Adipocyte (in vitro differentiated cells): ENCODE results near the gene TKFC.
"Not testable (repeated sequence)": the region's sequence is repeated elsewhere in the genome, so short reads cannot be mapped to it uniquely, and the experiment has no call there.

Experiments used
- DNase-seq: peaks from one replicate; pipeline ENCODE4 v3.0.0-alpha.2; 2015; ENCODE audit warnings: low read depth
- H3K27me3 ChIP-seq: replicated peaks from 2 replicates; pipeline ENCODE4 v1.7.0; 2013; ENCODE audit warnings: mild to moderate bottlenecking, low read length, moderate library complexity; ENCODE audit not compliant: control insufficient read depth, insufficient read depth
- H3K36me3 ChIP-seq: 2 replicates; pipeline ENCODE4 v1.7.0; 2013; ENCODE audit warnings: low read length, mild to moderate bottlenecking, moderate library complexity; ENCODE audit not compliant: control insufficient read depth, insufficient read depth, severe bottlenecking
- H3K4me1 ChIP-seq: 2 replicates; pipeline ENCODE4 v1.7.0; 2013; ENCODE audit warnings: mild to moderate bottlenecking, low read length, moderate library complexity; ENCODE audit not compliant: control insufficient read depth, insufficient read depth
- H3K4me3 ChIP-seq: 2 replicates; pipeline ENCODE4 v1.7.0; 2013; ENCODE audit warnings: mild to moderate bottlenecking, low read length, moderate library complexity
- H3K9ac ChIP-seq: 2 replicates; pipeline ENCODE4 v1.7.0; 2013; ENCODE audit warnings: mild to moderate bottlenecking, low read length, moderate library complexity
- H3K9me3 ChIP-seq: 2 replicates; pipeline ENCODE4 v1.7.0; 2013; ENCODE audit warnings: mild to moderate bottlenecking, low read length, moderate library complexity; ENCODE audit not compliant: control insufficient read depth

The TKFC gene

DNA sequence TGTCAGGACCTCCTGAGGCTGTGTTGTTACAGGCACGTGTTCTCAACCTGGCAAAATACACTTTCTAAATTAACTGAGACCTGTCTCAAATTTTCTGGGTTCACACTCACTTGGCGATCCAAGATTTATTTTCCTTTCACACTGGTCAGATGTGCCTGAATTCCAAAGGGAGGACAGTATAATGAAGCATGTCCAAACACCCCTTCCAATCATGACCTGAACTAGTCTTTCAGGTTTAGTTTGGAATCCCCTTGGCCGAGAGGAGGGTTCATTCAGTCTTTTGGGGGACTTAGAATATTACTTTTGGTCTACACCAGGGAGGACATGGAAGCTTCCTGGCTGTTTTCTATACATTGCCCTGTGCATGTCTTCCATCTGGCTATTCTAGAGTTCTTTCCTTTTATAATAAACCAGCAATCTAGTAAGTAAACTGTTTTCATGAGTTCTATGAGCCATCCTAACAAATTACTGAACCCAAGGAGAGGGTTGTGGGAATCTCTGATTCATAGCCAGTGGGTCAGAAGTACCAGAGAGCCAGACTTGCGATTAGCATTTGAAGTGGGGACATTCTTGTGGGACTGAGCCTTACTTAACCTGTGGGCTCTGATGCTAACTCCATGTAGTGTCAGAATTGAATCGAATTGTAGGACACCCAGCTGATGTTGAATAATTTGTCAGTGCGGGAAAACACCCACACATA, 44.6 kb downstream of the TKFC start:
- DNase-seq: peak; percentile 35
- peaks cover 22% of the 10 kb centered on the region for H3K36me3 ChIP-seq
- H3K9ac ChIP-seq: peak overlapping the region; percentile 33
- no peaks in the 10 kb centered on the region for H3K27me3 ChIP-seq
- H3K9me3 ChIP-seq: peaks cover 3% of the 10 kb centered on the region
- H3K4me1 ChIP-seq: peaks cover 22% of the 10 kb centered on the region
- H3K4me3 ChIP-seq: no peak overlapping the region

DNA sequence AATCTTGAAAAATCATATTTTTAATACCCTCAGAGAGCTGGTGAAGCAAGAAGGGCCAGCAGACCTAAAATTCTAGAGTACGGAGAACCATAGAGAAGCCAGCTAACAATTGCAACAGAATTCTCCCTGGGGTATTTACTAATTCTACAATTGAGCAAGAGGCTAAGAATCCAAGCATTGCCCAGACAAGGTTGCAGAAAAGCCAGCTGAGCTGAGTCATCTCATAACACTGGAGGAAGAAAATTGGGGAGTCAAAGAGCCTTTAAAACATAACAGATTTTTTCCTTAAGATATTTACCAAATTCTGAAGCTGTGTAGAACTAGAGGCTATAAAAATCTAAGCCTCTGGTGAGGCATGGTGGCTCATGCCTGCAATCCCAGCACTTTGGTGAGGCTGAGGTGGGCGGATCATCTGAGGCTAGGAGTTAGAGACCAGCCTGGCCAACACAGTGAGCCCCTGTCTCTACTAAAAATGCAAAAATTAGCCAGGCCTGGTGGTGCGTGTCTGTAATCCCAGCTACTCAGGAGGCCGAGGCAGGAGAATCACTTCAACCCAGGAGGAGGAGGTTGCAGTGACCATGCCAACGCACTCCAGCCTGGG, 45.8 kb downstream of the TKFC start:
- Histone ChIP-seq H3K4me1 (peaks cover 22% of the 10 kb centered on the region), H3K27me3 (no peaks in the 10 kb centered on the region), H3K9me3 (no peaks in the 10 kb centered on the region), H3K9ac (peak overlapping the region; percentile 81), H3K4me3 (peak overlapping the region; percentile 56), H3K36me3 (peaks cover 22% of the 10 kb centered on the region)
- peak; percentile 99 for DNase-seq

DNA sequence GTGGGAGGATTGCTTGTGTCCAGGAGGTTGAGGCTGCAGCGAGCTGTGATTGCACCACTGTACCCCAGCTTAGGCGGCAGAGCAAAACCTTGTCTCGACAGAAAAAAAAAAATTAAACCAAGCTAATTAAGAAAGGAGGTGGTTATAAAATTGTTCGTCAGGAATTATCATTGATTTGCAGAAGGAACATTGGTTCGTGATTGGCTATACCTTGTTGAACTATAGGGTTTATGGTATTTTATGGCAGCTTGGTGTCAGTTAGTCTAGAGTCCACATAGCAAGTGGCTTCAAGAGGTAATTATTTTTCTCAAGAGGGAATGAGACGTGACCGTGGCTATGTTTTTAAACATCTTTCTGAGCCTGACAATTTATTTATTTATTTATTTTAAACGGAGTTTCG, 47.9 kb downstream of the TKFC start:
- H3K27me3 ChIP-seq: no peaks in the 10 kb centered on the region
- peaks cover 10% of the 10 kb centered on the region for H3K36me3 ChIP-seq
- peaks cover 22% of the 10 kb centered on the region for H3K4me1 ChIP-seq
- no peaks in the 10 kb centered on the region for H3K9me3 ChIP-seq
- H3K4me3 ChIP-seq: no peak overlapping the region
- H3K9ac ChIP-seq: no peak overlapping the region
- DNase-seq: no peak

GRCh38 chr11:61383859-61384258, 50.8 kb downstream of the TKFC start:
- not testable (repeated sequence) for H3K9ac ChIP-seq, H3K9me3 ChIP-seq, DNase-seq, H3K4me3 ChIP-seq, H3K36me3 ChIP-seq, H3K27me3 ChIP-seq
- peaks cover 10% of the 10 kb centered on the region for H3K4me1 ChIP-seq

GRCh38 chr11:61384271-61385242, 51.5 kb downstream of the TKFC start:
- Histone ChIP-seq H3K4me3 (no peak overlapping the region), H3K9me3 (no peaks in the 10 kb centered on the region), H3K9ac (no peak overlapping the region), H3K4me1 (peaks cover 3% of the 10 kb centered on the region), H3K27me3 (no peaks in the 10 kb centered on the region), H3K36me3 (no peaks in the 10 kb centered on the region)
- DNase-seq: no peak

GRCh38 chr11:61390161-61390560, 57.1 kb downstream of the TKFC start:
- peaks cover 14% of the 10 kb centered on the region for H3K4me1 ChIP-seq
- H3K36me3 ChIP-seq: peaks cover 7% of the 10 kb centered on the region
- no peaks in the 10 kb centered on the region for H3K9me3 ChIP-seq
- no peak overlapping the region for H3K4me3 ChIP-seq
- DNase-seq: peak; percentile 18
- no peak overlapping the region for H3K9ac ChIP-seq
- no peaks in the 10 kb centered on the region for H3K27me3 ChIP-seq

DNA sequence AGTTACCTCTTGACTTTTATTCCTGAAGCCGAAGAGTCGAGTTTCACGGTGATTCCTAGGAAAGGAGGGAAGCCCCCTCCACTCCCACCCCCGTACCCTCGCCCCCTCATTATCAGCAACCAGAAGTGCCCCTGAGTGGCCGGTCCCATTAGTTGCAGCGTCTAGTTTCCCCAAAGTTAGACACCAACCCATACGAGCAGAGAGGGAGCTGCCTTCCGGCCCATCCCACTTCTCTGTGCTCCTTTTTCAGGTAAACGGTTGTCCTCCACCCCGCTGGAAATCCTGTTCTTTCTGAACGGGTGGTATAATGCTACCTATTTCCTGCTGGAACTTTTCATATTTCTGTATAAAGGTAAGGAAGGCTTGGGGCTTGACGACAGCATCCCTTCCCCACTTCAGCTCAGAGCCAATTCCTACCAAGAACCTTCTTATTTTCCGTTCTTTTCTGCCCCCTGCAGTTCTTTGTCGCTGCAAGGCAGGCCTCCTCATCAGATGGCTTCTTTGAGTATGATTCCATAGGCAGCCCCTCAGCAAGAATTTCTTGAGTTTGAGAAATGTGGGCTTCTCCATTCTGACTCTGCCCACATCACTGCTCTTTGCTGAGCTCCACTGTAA, 60.1 kb downstream of the TKFC start:
- peak overlapping the region; percentile 97 for H3K4me3 ChIP-seq
- H3K27me3 ChIP-seq: no peaks in the 10 kb centered on the region
- no peaks in the 10 kb centered on the region for H3K9me3 ChIP-seq
- peak overlapping the region; percentile 94 for H3K9ac ChIP-seq
- H3K36me3 ChIP-seq: peaks cover 15% of the 10 kb centered on the region
- peak; percentile 31 for DNase-seq
- H3K4me1 ChIP-seq: peaks cover 14% of the 10 kb centered on the region
